ENCODE measurements around the gene TNFRSF8. TPM values are rescaled to one million over a fixed set of nuclear protein-coding genes. Genes with fewer than 3 reads are reported as not detected.

Gene TNFRSF8
- total and polyA plus RNA-seq, 2 experiments from 2014 or later, result not detected

DNA sequence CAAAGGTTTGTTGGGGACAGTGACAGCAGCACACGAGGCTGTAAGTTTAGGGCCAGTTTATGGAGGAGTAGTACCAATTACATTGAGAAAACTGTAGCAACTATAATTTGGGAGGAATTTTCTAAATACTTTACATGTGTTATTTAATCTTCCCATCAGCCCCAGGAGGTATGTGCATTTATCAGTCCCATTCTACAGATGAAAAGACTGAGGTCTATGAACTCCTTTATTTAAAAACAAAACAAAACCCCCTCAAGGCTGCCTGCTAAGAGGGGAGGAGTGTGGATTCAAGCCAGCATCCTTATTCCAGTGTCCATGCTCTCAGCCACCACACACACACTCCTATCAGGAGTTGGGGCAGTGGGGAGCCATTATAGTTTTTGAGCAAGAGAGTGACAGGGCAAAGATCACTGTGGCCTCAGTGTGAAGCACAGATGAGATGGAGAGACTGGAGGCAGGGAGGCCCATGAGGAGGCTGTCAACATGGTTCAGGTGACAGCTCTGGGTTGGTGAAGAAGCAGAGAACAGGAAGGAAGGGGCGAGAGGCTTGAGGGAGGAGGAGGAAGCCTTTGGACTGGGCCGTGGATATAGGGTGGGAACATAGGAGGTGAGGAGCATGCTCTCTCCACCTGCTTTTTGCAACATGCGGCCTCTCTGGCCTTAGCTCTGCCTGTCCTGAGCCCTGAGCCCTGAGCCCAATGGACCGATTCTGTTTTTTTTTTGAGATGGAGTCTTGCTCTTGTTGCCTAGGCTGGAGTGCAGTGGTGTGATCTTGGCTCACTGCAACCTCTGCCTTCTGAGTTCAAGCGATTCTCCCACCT lies 113.4 kb downstream of the TNFRSF8 start:
- Histone ChIP-seq H3K4me1 (ENCODE audit: insufficient read depth) (peaks cover 8% of the 10 kb centered on the region), H4K20me1 (ENCODE audit: insufficient read depth, poor library complexity, severe bottlenecking) (no peaks in the 10 kb centered on the region), H3K4me2 (no peak overlapping the region), H3K36me3 (replicated peaks; ENCODE audit: insufficient read depth, low read depth) (no peaks in the 10 kb centered on the region), H3K4me3 (no peak overlapping the region), H3K79me2 (no peaks in the 10 kb centered on the region), H3K27ac (no peak overlapping the region), H3K27me3 (no peaks in the 10 kb centered on the region), H3K9me3 (ENCODE audit: low read depth) (no peaks in the 10 kb centered on the region), H3K9me2 (replicated peaks; ENCODE audit: insufficient read depth) (no peaks in the 10 kb centered on the region), H2AFZ (no peak overlapping the region)
- TF ChIP-seq EZH2phosphoT487 (IDR thresholded peaks at IDR 0.05; ENCODE audit: low read depth, severe bottlenecking, unreplicated experiment) (no peak), CTCF (IDR thresholded peaks at IDR 0.05; ENCODE audit: poor library complexity) (no peak), EZH2 (IDR thresholded peaks at IDR 0.05; ENCODE audit: borderline replicate concordance) (no peak)
- WGBS (ENCODE audit: low lambda C conversion rate, missing lambda C conversion rate), result 89% methylated on average over 6 of the region's 6 CpGs
- no peak for DNase-seq (ENCODE audit: low spot score)

- TF ChIP-seq EZH2 (IDR thresholded peaks at IDR 0.05; ENCODE audit: borderline replicate concordance) (no peak), CTCF (IDR thresholded peaks at IDR 0.05; ENCODE audit: poor library complexity) (no peak), EZH2phosphoT487 (IDR thresholded peaks at IDR 0.05; ENCODE audit: low read depth, severe bottlenecking, unreplicated experiment) (no peak)
- H2AFZ ChIP-seq, result no peak overlapping the region
- H3K4me3 ChIP-seq, result no peak overlapping the region
- no peak for DNase-seq (ENCODE audit: low spot score)
- no peaks in the 10 kb centered on the region for H3K9me3 ChIP-seq (ENCODE audit: low read depth)
- 85% methylated on average over 24 of the region's 24 CpGs for WGBS (ENCODE audit: low lambda C conversion rate, missing lambda C conversion rate)
- no peaks in the 10 kb centered on the region for H3K9me2 ChIP-seq (replicated peaks; ENCODE audit: insufficient read depth)
- no peak overlapping the region for H3K4me2 ChIP-seq
- no peak overlapping the region for H3K27ac ChIP-seq
- H3K79me2 ChIP-seq, result no peaks in the 10 kb centered on the region
- H4K20me1 ChIP-seq (ENCODE audit: insufficient read depth, poor library complexity, severe bottlenecking), result no peaks in the 10 kb centered on the region
- no peaks in the 10 kb centered on the region for H3K36me3 ChIP-seq (replicated peaks; ENCODE audit: insufficient read depth, low read depth)
- peaks cover 8% of the 10 kb centered on the region for H3K4me1 ChIP-seq (ENCODE audit: insufficient read depth)
- no peaks in the 10 kb centered on the region for H3K27me3 ChIP-seq
These were observed 114.3 kb downstream of the TNFRSF8 start for GRCh38 chr1:12177156-12177998.

GRCh38 chr1:12177999-12178441 lies 114.9 kb downstream of the TNFRSF8 start:
- no peak overlapping the region for H3K4me3 ChIP-seq
- no peaks in the 10 kb centered on the region for H3K79me2 ChIP-seq
- H3K9me2 ChIP-seq (replicated peaks; ENCODE audit: insufficient read depth), result no peaks in the 10 kb centered on the region
- WGBS (ENCODE audit: low lambda C conversion rate, missing lambda C conversion rate), result 68% methylated on average over 14 of the region's 14 CpGs
- TF ChIP-seq EZH2phosphoT487 (IDR thresholded peaks at IDR 0.05; ENCODE audit: low read depth, severe bottlenecking, unreplicated experiment) (no peak), EZH2 (IDR thresholded peaks at IDR 0.05; ENCODE audit: borderline replicate concordance) (no peak), CTCF (IDR thresholded peaks at IDR 0.05; ENCODE audit: poor library complexity) (no peak)
- no peak overlapping the region for H2AFZ ChIP-seq
- H3K27ac ChIP-seq, result peak overlapping the region; percentile 23
- DNase-seq (ENCODE audit: low spot score), result peak; percentile 67
- H3K36me3 ChIP-seq (replicated peaks; ENCODE audit: insufficient read depth, low read depth), result no peaks in the 10 kb centered on the region
- no peaks in the 10 kb centered on the region for H4K20me1 ChIP-seq (ENCODE audit: insufficient read depth, poor library complexity, severe bottlenecking)
- H3K4me2 ChIP-seq, result no peak overlapping the region
- H3K27me3 ChIP-seq, result no peaks in the 10 kb centered on the region
- peaks cover 8% of the 10 kb centered on the region for H3K4me1 ChIP-seq (ENCODE audit: insufficient read depth)
- no peaks in the 10 kb centered on the region for H3K9me3 ChIP-seq (ENCODE audit: low read depth)

Measured in hepatocyte (in vitro differentiated cells).